CD14-positive monocyte (primary cell): ENCODE measurements around the gene PANX2. TPM values are rescaled to one million over a fixed set of nuclear protein-coding genes. Genes with fewer than 3 reads are reported as not detected.
A peak's percentile ranks its signal among the peaks of the same experiment; 100 is the strongest.
"Not testable (repeated sequence)": the region's sequence is repeated elsewhere in the genome, so short reads cannot be mapped to it uniquely, and the experiment has no call there.

ENCODE experiments used
- DNase-seq, 3 donors: peaks; one replicate each; pipeline ENCODE4 v3.0.0-alpha.2; 2011 to 2022
- H2AFZ ChIP-seq: 2 replicates; pipeline ENCODE4 v1.6.0; 2012; ENCODE audit warnings: mild to moderate bottlenecking, low read depth, low read length, inconsistent platforms; ENCODE audit not compliant: insufficient read depth, poor library complexity, severe bottlenecking
- H3K27ac ChIP-seq, 2 donors: 1 replicate in 1 of 2; 2 replicates in 1 of 2; pipeline ENCODE4 v1.5.1; 2012 to 2013; ENCODE audit warnings: low read length in 2 of 2, control low read depth in 1 of 2, inconsistent platforms in 1 of 2, low read depth in 1 of 2, mild to moderate bottlenecking in 1 of 2
- H3K27me3 ChIP-seq, 2 donors: one replicate each; pipeline versions ENCODE4 v1.6.0 to v1.6.1; 2011 to 2013; ENCODE audit warnings: low read length in 2 of 2; ENCODE audit not compliant: control insufficient read depth in 2 of 2, insufficient read depth in 2 of 2
- H3K36me3 ChIP-seq, 2 donors: replicated peaks in 1 of 2; 1 replicate in 1 of 2; 2 replicates in 1 of 2; pipeline versions ENCODE4 v1.5.1 to v1.6.1; 2012 to 2013; ENCODE audit warnings: low read length in 2 of 2, control low read depth in 1 of 2, inconsistent platforms in 1 of 2, mild to moderate bottlenecking in 1 of 2; ENCODE audit not compliant: insufficient read depth in 2 of 2, control insufficient read depth in 1 of 2
- H3K4me1 ChIP-seq, 2 donors: 1 replicate in 1 of 2; 2 replicates in 1 of 2; pipeline versions ENCODE4 v1.5.1 to v1.6.1; 2012 to 2013; ENCODE audit warnings: low read length in 2 of 2, control low read depth in 1 of 2, inconsistent platforms in 1 of 2, mild to moderate bottlenecking in 1 of 2, moderate library complexity in 1 of 2; ENCODE audit not compliant: insufficient read depth in 2 of 2, control insufficient read depth in 1 of 2
- H3K4me2 ChIP-seq: replicated peaks from 2 replicates; pipeline ENCODE3; 2012; ENCODE audit warnings: low read length, moderate library complexity, mild to moderate bottlenecking; ENCODE audit not compliant: poor library complexity, severe bottlenecking; ENCODE audit errors: extremely low read depth
- H3K4me3 ChIP-seq, 3 experiments: fragments of 200-600 bp in 1 of 3; sonication (generic) in 1 of 3; replicated peaks in 1 of 3; 1 replicate in 2 of 3; 2 replicates in 1 of 3; pipeline ENCODE4 v1.5.1; 2011 to 2013; ENCODE audit warnings: low read length in 3 of 3, mild to moderate bottlenecking in 3 of 3, control low read depth in 2 of 3, low read depth in 2 of 3, inconsistent platforms in 1 of 3, moderate library complexity in 1 of 3
- H3K79me2 ChIP-seq: 2 replicates; pipeline ENCODE4 v1.6.0; 2012; ENCODE audit warnings: mild to moderate bottlenecking, control low read depth, inconsistent platforms, low read length, moderate library complexity; ENCODE audit not compliant: insufficient read depth
- H3K9ac ChIP-seq: 2 replicates; pipeline ENCODE4 v1.6.0; 2017; ENCODE audit warnings: low read length, mild to moderate bottlenecking; ENCODE audit not compliant: insufficient read depth, poor library complexity, severe bottlenecking
- H3K9me3 ChIP-seq, 2 donors: replicated peaks in 1 of 2; 1 replicate in 1 of 2; 2 replicates in 1 of 2; pipeline versions ENCODE4 v1.5.1 to v1.6.1; 2012 to 2013; ENCODE audit warnings: low read length in 2 of 2, control low read depth in 1 of 2; ENCODE audit not compliant: control insufficient read depth in 1 of 2, insufficient read depth in 1 of 2
- H4K20me1 ChIP-seq: 2 replicates; pipeline ENCODE4 v1.6.0; 2012; ENCODE audit warnings: mild to moderate bottlenecking, low read length, control low read depth, moderate library complexity; ENCODE audit not compliant: insufficient read depth
- H3K27ac Mint-ChIP-seq, 7 donors: one replicate each; pipeline ENCODE4 v1.8.0; 2020; ENCODE audit warnings: mild to moderate bottlenecking in 7 of 7, mixed read lengths in 7 of 7, moderate library complexity in 6 of 7, inconsistent platforms in 2 of 7
- H3K27me3 Mint-ChIP-seq, 3 donors: one replicate each; pipeline ENCODE4 v1.8.0; 2021 to 2022; ENCODE audit warnings: low read depth in 3 of 3, mild to moderate bottlenecking in 3 of 3, mixed read lengths in 3 of 3, moderate library complexity in 3 of 3, inconsistent platforms in 1 of 3
- H3K36me3 Mint-ChIP-seq, 2 donors: one replicate each; pipeline ENCODE4 v1.8.0; 2020; ENCODE audit warnings: mixed read lengths in 2 of 2, inconsistent platforms in 1 of 2, mild to moderate bottlenecking in 1 of 2
- H3K4me1 Mint-ChIP-seq: one replicate; pipeline ENCODE4 v1.8.0; 2020; ENCODE audit warnings: mild to moderate bottlenecking, mixed read lengths
- H3K4me3 Mint-ChIP-seq, 2 donors: one replicate each; pipeline ENCODE4 v1.8.0; 2020; ENCODE audit warnings: mild to moderate bottlenecking in 2 of 2, mixed read lengths in 2 of 2, moderate library complexity in 1 of 2
- H3K9me3 Mint-ChIP-seq, 7 donors: one replicate each; pipeline ENCODE4 v1.8.0; 2020 to 2022; ENCODE audit warnings: mixed read lengths in 7 of 7, mild to moderate bottlenecking in 6 of 7, moderate library complexity in 6 of 7, inconsistent platforms in 2 of 7
- WGBS: methylation state at CpG from one replicate; pipeline ENCODE4 v1.1.5; 2013; ENCODE audit warnings: missing lambda C conversion rate; ENCODE audit not compliant: insufficient coverage; 5-methylcytosine and 5-hydroxymethylcytosine counted together
- intact Hi-C, 2 donors: fragments of 100-400 bp; cut with micrococcal nuclease; formaldehyde crosslinking; loops; one replicate each; pipeline versions ENCODE4 v1.15.0 to v1.15.1; 2023
- polyA plus RNA-seq, 3 donors: library from polyadenylated mRNA; depleted of rRNA in 1 of 3; unstranded in 2 of 3; stranded (reverse) in 1 of 3; fragments of 300-500 nt in 2 of 3; fragments of >200 nt in 1 of 3; fragmentation: Illumina TruSeq in 2 of 3; gene quantifications; 1 replicate in 2 of 3; 2 replicates in 1 of 3; pipeline ENCODE4 v1.2.3, GENCODE V29; 2012 to 2021
- TF ChIP-seq, protein P1 (sequence below): fragments of 200-600 bp; IDR thresholded peaks from one replicate; pipeline ENCODE4 v1.8.0; 2022; ENCODE audit warnings: antibody characterized with exemption, mild to moderate bottlenecking

The PANX2 gene
- polyA plus RNA-seq, 3 donors: 0.05 to 6.0 TPM; not detected in 1

DNA sequence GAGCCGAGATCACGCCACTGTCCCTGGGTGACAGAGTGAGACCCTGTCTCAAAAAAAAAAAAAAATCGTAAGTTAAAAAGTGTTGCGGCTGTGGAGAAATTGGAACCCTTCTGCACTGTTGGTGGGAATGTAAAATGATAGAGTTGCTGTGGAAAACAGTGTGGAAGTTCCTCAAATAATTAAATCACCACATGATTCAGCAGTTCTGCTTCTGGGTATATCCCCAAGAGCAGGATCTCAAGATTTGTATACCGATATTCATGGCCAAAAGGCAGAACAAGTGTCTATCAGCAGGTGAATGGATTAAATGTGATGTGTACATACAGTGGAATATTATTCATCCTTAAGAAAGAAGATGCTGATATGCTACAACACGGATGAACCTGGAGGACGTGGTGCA, 34.0 kb downstream of the PANX2 start:
- Mint-ChIP-seq H3K4me3 (peak overlapping the region; percentile 65 to 68), H3K4me1 (peaks cover 57% of the 10 kb centered on the region), H3K9me3 (peaks cover 0 to 3% (median 0%) of the 10 kb centered on the region in 7 donors), H3K27ac (peak overlapping the region; percentile 65 to 97 (median 91)), H3K36me3 (peaks cover 49 to 50% of the 10 kb centered on the region in 2 donors), H3K27me3 (peaks cover 0 to 2% (median 2%) of the 10 kb centered on the region in 3 donors)
- Histone ChIP-seq H4K20me1 (peaks cover 65% of the 10 kb centered on the region), H3K9me3 (no peaks in the 10 kb centered on the region), H2AFZ (no peak overlapping the region), H3K4me2 (peak overlapping the region; percentile 54), H3K27ac (peak overlapping the region; percentile 57 to 66), H3K27me3 (no peaks in the 10 kb centered on the region), H3K36me3 (peaks cover 24 to 34% of the 10 kb centered on the region in 2 donors), H3K79me2 (peaks cover 63% of the 10 kb centered on the region), H3K4me3 (peak overlapping the region; percentile 14 to 57 (median 20)), H3K9ac (no peak overlapping the region), H3K4me1 (peaks cover 62 to 76% of the 10 kb centered on the region in 2 donors)
- WGBS: 51% methylated on average over 4 of the region's 7 CpGs
- TF ChIP-seq, protein P1, sequence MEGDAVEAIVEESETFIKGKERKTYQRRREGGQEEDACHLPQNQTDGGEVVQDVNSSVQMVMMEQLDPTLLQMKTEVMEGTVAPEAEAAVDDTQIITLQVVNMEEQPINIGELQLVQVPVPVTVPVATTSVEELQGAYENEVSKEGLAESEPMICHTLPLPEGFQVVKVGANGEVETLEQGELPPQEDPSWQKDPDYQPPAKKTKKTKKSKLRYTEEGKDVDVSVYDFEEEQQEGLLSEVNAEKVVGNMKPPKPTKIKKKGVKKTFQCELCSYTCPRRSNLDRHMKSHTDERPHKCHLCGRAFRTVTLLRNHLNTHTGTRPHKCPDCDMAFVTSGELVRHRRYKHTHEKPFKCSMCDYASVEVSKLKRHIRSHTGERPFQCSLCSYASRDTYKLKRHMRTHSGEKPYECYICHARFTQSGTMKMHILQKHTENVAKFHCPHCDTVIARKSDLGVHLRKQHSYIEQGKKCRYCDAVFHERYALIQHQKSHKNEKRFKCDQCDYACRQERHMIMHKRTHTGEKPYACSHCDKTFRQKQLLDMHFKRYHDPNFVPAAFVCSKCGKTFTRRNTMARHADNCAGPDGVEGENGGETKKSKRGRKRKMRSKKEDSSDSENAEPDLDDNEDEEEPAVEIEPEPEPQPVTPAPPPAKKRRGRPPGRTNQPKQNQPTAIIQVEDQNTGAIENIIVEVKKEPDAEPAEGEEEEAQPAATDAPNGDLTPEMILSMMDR: no peak
- peak in 2 of 3 donors; percentile 57 to 64 for DNase-seq
- intact Hi-C loops: loop anchor here in 1 of 2 donors (10.0 kb wide), 1 partner anchor 280 kb away; no protein-coding TSS in a partner anchor

DNA sequence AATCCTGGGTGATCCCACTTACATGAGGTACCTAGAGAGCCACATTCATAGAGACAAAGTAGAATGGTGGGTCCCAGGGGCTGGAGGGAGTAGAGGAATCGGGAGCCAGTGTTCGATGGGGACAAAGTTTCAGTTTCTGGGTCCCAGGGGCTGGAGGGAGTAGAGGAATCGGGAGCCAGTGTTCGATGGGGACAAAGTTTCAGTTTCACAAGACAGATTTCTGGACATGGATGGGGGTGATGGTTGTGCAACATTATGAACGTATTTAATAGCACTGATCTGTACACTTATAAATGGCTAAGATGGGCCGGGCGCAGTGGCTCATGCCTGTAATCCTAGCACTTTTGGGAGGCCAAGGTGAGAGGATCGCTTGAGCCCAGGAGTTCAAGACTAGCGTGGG, 34.5 kb downstream of the PANX2 start:
- Mint-ChIP-seq H3K4me3 (peak overlapping the region; percentile 65 to 68), H3K4me1 (peaks cover 57% of the 10 kb centered on the region), H3K27ac (peak overlapping the region; percentile 65 to 97 (median 91)), H3K36me3 (peaks cover 51 to 53% of the 10 kb centered on the region in 2 donors)
- Histone ChIP-seq H4K20me1 (peaks cover 67% of the 10 kb centered on the region), H3K27ac (peak overlapping the region; percentile 57 to 66), H3K4me2 (peak overlapping the region; percentile 54), H3K4me3 (peak overlapping the region; percentile 14 to 57 (median 20)), H3K36me3 (peaks cover 26 to 34% of the 10 kb centered on the region in 2 donors), H3K79me2 (peaks cover 66% of the 10 kb centered on the region), H3K4me1 (peaks cover 58 to 74% of the 10 kb centered on the region in 2 donors)
- H3K27me3 ChIP-seq, H3K9me3 ChIP-seq, H2AFZ ChIP-seq, H3K9ac ChIP-seq, H3K9me3 Mint-ChIP-seq, H3K27me3 Mint-ChIP-seq: not testable (repeated sequence)
- 45% methylated on average over 9 of the region's 9 CpGs for WGBS
- peak in 1 of 3 donors; percentile 37 for DNase-seq
- intact Hi-C loops: loop anchor here in 1 of 2 donors (5.0 to 10.0 kb wide), 2 partner anchors 33 to 280 kb away; partner anchors contain the start of gene PANX2
